ENCODE results near the gene GDF2. TPM values are rescaled to one million over a fixed set of nuclear protein-coding genes. Genes with fewer than 3 reads are reported as not detected.

GDF2 gene
- total RNA-seq, 1 donor from 2014 or later, result not detected

DNA sequence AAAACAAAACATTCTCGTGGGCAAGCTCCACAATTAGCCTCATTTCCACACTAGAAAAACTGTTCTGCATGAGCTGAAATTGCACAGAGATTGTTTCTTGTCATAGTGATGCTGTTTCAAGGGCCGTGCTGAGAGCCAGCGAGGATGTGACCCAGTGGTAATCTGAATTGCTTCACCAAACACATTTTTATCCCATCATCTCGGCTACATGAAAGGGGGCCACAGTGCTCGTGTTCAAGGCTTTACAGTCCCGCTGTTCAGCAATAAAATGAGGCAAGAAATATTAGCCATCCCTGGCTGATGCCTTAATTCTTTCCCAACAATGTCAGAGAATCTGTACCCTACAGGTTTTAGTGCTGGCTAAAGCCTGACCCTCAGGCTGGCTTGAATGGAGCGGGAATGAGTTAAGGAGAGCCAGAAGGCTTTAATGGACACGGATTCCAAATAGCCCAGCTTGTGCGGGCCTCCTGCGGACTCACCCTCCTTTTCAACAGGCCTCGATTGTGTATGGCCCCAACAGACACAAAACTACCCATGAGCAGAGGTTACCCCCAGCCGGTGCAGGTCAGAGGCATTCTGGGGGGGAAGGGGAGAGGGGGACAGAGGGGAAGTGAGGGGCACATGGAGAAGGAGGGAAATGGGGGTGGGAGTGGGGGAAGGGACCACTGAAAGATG is 24.3 kb upstream of the GDF2 start:
- Mint-ChIP-seq H3K27me3 (ENCODE audit: low read depth) (peaks cover 92% of the 10 kb centered on the region), H3K27ac (no peak overlapping the region), H3K36me3 (no peaks in the 10 kb centered on the region), H3K9me3 (no peaks in the 10 kb centered on the region), H3K4me3 (no peak overlapping the region), H3K4me1 (peaks cover 8% of the 10 kb centered on the region)
- no peak for DNase-seq (ENCODE audit: low spot score in 2 of 2, unreplicated experiment in 2 of 2)
- no peak for TF ChIP-seq CTCF (IDR thresholded peaks at IDR 0.05; ENCODE audit: unreplicated experiment)

- H3K9me3 Mint-ChIP-seq, result no peaks in the 10 kb centered on the region
- H3K4me3 Mint-ChIP-seq, result no peak overlapping the region
- H3K36me3 Mint-ChIP-seq, result no peaks in the 10 kb centered on the region
- H3K4me1 Mint-ChIP-seq, result peaks cover 8% of the 10 kb centered on the region
- H3K27ac Mint-ChIP-seq, result no peak overlapping the region
- DNase-seq (ENCODE audit: low spot score in 2 of 2, unreplicated experiment in 2 of 2), result no peak
- TF ChIP-seq CTCF (IDR thresholded peaks at IDR 0.05; ENCODE audit: unreplicated experiment), result no peak
- peaks cover 93% of the 10 kb centered on the region for H3K27me3 Mint-ChIP-seq (ENCODE audit: low read depth)
Measured at GRCh38 chr10:47298715-47299114, 23.5 kb upstream of the GDF2 start.

- no peak for DNase-seq (ENCODE audit: low spot score in 2 of 2, unreplicated experiment in 2 of 2)
- H3K4me3 Mint-ChIP-seq, result peak within 1 kb of the TSS; percentile 60
- TF ChIP-seq CTCF (IDR thresholded peaks at IDR 0.05; ENCODE audit: unreplicated experiment), result no peak
- H3K4me1 Mint-ChIP-seq, result peaks cover 8% of the 10 kb centered on the region
- H3K9me3 Mint-ChIP-seq, result no peaks in the 10 kb centered on the region
- no peaks in the 10 kb centered on the region for H3K36me3 Mint-ChIP-seq
- H3K27ac Mint-ChIP-seq, result no peak within 1 kb of the TSS
- peaks cover 92% of the 10 kb centered on the region for H3K27me3 Mint-ChIP-seq (ENCODE audit: low read depth)
Measured at GRCh38 chr10:47299611-47300428, 22.4 kb upstream of the GDF2 start, which contains the start of gene GDF10. TSS of gene GDF10 (plus strand) at chr10:47300197. CDS start at chr10:47300652, 455 bp downstream.

DNA sequence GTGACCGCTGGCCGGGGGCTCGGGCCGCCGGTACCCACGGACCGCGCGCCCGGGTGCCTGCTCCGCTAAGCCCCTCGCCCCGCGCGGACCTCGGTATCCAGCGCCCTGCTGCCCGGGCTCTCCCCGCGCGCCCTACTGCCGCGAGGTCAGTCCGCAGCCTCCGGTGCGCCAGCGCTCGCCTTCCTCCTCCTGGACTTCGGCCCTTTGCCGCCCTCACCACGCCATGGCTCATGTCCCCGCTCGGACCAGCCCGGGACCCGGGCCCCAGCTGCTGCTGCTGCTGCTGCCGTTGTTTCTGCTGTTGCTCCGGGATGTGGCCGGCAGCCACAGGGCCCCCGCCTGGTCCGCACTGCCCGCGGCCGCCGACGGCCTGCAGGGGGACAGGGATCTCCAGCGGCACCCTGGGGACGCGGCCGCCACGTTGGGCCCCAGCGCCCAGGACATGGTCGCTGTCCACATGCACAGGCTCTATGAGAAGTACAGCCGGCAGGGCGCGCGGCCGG is 21.8 kb upstream of the GDF2 start:
- Mint-ChIP-seq H3K27ac (no peak overlapping the region), H3K9me3 (no peaks in the 10 kb centered on the region), H3K4me1 (peaks cover 8% of the 10 kb centered on the region), H3K4me3 (peak overlapping the region; percentile 60), H3K27me3 (ENCODE audit: low read depth) (peaks cover 92% of the 10 kb centered on the region), H3K36me3 (no peaks in the 10 kb centered on the region)
- no peak for DNase-seq (ENCODE audit: low spot score in 2 of 2, unreplicated experiment in 2 of 2)
- TF ChIP-seq CTCF (IDR thresholded peaks at IDR 0.05; ENCODE audit: unreplicated experiment), result no peak

GRCh38 chr10:47301833-47302232 is 20.4 kb upstream of the GDF2 start:
- Mint-ChIP-seq H3K4me1 (peaks cover 4% of the 10 kb centered on the region), H3K36me3 (no peaks in the 10 kb centered on the region), H3K27ac (no peak overlapping the region), H3K9me3 (no peaks in the 10 kb centered on the region), H3K27me3 (ENCODE audit: low read depth) (peaks cover 93% of the 10 kb centered on the region), H3K4me3 (no peak overlapping the region)
- no peak for TF ChIP-seq CTCF (IDR thresholded peaks at IDR 0.05; ENCODE audit: unreplicated experiment)
- no peak for DNase-seq (ENCODE audit: low spot score in 2 of 2, unreplicated experiment in 2 of 2)
